COLO668 (cell line): ENCODE results near the gene ZNF557.

ENCODE experiments used
- DNase-seq: peaks from one replicate; lab custom pipeline; 2025; ENCODE audit not compliant: unreplicated experiment; lab: John Stamatoyannopoulos, UW

ZNF557 gene

GRCh38 chr19:7074705-7075282 is 5.3 kb downstream of the ZNF557 start:
- no peak for DNase-seq

GRCh38 chr19:7076151-7076550 is 6.6 kb downstream of the ZNF557 start:
- DNase-seq = no peak

GRCh38 chr19:7078008-7078407 is 8.5 kb downstream of the ZNF557 start:
- no peak for DNase-seq

GRCh38 chr19:7083076-7083956 is 13.8 kb downstream of the ZNF557 start:
- DNase-seq = no peak

GRCh38 chr19:7088999-7089398 is 19.5 kb downstream of the ZNF557 start:
- DNase-seq = no peak

- no peak for DNase-seq
Observed at GRCh38 chr19:7098096-7098495, 28.6 kb downstream of the ZNF557 start.

- DNase-seq = peak; percentile 94
Observed at GRCh38 chr19:7098701-7099596, 29.4 kb downstream of the ZNF557 start.

- DNase-seq = no peak
Observed at GRCh38 chr19:7099597-7099921, 30.1 kb downstream of the ZNF557 start.

GRCh38 chr19:7101498-7102253 is 32.2 kb downstream of the ZNF557 start:
- DNase-seq = no peak

GRCh38 chr19:7104747-7105447 is 35.4 kb downstream of the ZNF557 start:
- no peak for DNase-seq

GRCh38 chr19:7106711-7107657 is 37.5 kb downstream of the ZNF557 start:
- no peak for DNase-seq

- no peak for DNase-seq
Observed at GRCh38 chr19:7109678-7110289, 40.3 kb downstream of the ZNF557 start.

- no peak for DNase-seq
Observed at GRCh38 chr19:7112675-7113074, 43.2 kb downstream of the ZNF557 start.

- no peak for DNase-seq
Observed at GRCh38 chr19:7113233-7113632, 43.7 kb downstream of the ZNF557 start.

GRCh38 chr19:7115721-7116120 is 46.2 kb downstream of the ZNF557 start:
- no peak for DNase-seq

- no peak for DNase-seq
Observed at GRCh38 chr19:7117248-7117647, 47.7 kb downstream of the ZNF557 start.

- DNase-seq = no peak
Observed at GRCh38 chr19:7119582-7119981, 50.1 kb downstream of the ZNF557 start.

GRCh38 chr19:7120499-7120898 is 51.0 kb downstream of the ZNF557 start:
- DNase-seq = no peak

- DNase-seq = no peak
Observed at GRCh38 chr19:7122701-7123100, 53.2 kb downstream of the ZNF557 start.
